HG02763 (cell line): ENCODE data around the gene SLC44A1.
"Not testable (repeated sequence)": the region's sequence is repeated elsewhere in the genome, so short reads cannot be mapped to it uniquely, and the experiment has no call there.

Source experiments
- ATAC-seq: cut with Tn5 transposase; IDR thresholded peaks from one replicate; pipeline ENCODE4 v1.9.1; 2021; ENCODE audit warnings: mild to moderate bottlenecking, moderate library complexity; ENCODE audit not compliant: unreplicated experiment

The SLC44A1 gene

GRCh38 chr9:105242062-105242461 is 2.4 kb upstream of the SLC44A1 start:
- ATAC-seq, result no peak

DNA sequence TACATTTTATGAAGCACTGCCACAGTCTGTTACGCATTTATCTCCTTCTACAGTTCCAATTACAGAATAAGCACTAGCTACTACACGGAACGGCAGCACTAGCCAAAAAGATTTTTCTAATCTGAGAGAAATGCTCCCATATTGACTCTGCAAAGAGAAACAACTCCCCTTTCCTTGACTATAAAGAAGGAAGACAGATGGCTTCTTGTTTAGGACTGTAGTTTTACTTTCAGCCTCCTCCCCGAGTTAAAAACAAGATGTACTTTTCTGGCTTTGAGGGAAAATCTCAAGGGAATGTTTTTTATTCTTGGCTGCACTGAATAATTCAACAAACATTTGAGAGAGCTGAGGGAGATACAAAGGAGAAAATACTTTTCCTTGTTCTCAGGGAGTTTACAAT is 1.9 kb upstream of the SLC44A1 start:
- ATAC-seq, result no peak

DNA sequence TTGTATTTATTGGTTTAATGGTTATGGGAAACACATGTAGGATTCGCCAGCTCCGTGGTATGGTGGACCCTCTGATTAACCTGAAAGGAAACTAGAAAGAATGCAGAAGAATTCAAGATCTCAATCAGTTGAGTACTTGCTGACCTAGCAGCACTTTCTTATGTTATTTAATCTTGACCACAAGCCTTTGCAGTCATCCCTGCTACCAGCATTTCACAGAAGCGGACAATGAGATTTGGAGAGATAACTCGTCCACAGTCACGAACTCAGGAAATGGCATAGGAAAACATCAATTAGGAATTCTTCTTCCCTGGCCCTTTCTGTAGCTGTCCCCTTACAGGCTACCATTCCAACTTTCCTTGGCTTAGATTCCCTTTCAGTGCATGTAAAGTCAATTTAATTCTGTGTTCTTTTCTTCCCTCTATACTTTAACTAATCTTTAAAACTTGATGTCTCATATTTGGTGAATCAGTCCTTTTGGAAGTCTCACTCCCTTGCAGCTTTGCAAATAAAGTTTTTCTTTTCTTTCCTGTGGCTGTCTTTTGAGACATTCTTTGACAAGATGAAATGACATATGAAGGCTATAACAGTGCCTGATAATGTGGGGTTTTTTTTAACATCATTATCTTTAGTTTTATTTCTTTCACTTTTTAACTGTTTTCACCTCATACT is 1.3 kb upstream of the SLC44A1 start:
- no peak for ATAC-seq

DNA sequence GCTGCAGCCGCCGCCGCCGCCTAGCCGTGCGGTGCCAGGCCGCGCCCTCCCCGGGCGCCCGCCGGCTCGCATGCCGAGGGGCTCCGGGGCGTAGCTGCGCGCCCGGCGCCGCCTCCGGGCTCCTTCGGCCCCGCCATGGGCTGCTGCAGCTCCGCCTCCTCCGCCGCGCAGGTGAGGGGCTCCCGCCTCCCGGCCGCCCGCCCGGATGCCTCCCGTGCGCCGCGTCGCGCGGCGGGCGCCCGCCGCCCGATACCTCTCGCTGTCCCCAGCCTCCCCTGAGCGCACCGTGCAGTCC is 230 bp downstream of the SLC44A1 start:
- peak; percentile 47 for ATAC-seq

DNA sequence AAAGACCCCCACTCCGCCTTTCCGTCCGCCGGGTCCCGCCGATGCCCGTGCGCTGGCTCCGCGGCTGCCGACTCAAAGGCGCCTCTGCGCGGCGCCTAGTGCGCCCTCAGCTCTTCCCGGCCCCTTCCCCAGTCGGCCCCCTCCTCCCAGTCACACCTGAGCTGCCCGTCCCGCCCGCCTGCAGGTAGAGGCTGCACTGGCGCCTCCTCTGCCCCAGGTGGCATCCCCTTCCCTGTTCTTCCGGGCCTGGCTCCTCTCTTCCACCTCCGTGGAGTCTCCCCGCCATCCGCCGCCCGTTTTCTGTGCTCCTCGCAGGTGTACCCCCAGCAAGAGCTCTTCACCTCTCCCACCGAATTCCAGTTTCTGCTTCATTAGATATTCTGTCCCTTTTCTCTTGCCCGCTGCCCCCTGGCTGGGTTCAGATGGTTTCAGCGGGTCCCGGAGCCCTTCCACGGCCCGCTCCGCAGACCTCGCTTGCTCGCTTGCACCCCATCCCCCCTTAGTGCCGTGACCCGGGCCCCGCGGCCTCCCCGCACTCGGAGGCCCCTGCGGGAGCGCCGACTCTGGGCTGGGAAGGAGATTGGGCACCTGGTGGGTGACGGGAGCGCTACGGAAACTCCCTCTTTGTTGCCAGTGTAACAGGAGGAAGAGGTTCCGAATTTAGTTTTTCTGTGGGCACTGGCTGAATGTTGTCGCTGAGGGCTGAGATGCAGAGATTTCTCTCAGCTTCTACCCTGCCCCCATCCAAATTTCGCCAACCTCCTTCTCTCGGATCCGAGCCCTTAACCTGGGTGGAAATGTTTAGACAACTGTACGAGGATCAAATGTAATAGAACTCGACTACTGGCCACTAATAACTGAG is 809 bp downstream of the SLC44A1 start:
- ATAC-seq, result peak; percentile 22

DNA sequence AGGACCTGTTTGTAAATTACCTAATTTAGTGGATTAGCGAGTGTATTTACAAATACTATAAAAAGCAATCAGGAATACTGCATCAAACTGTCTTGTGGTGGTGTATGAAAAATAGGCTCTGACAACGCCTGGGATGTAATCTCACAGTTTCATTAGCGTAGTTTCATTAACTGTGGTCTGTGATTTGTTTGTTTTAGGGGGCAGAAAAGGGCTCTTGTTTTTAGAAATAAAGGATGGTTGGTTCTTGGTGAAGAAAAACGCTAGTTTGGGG is 1.4 kb downstream of the SLC44A1 start:
- no peak for ATAC-seq

DNA sequence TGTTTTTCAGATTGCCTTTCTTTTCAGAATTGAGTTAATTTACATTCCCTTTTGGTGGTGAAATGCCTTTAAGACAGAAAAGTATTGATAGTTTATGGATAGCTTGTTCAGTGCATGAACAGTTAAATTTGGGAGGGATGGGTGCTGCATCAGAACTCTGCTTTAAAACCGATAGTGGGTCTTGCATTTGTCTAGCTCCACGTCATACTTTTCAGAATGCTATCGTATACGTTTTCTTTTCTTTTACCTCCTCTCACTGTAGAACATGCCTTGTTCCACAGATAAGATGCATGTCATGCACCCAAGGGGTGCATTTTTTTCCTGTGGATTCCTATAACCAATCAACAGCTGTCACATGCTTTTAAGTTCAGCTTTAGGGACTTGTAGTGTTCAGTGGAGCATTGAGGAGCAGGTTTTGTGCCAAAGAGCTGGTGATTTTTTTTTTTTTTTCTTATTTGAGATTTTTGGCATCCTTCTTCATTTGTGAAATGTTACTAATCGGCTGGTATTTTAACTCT is 2.3 kb downstream of the SLC44A1 start:
- no peak for ATAC-seq

- no peak for ATAC-seq
Measured at GRCh38 chr9:105248691-105249090, 4.2 kb downstream of the SLC44A1 start.

DNA sequence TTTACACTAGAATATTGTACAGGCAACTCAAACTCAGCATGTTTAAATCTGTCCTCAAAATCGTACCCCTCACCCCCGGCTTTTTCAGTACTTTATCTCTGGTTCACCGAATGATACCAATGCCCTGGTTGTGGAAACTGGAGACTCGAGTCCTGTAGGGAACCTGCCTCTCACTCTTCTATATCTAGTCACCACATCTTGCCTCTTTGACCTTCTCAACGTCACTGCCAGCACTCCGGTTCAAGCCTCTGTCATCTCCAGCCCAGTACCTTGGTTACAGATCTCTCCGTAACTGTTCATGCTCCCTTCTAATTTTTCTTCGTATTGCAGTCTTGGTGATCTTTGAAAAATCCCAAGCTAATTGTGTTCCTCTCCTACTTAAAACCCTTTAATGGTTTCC is 6.7 kb downstream of the SLC44A1 start:
- no peak for ATAC-seq

DNA sequence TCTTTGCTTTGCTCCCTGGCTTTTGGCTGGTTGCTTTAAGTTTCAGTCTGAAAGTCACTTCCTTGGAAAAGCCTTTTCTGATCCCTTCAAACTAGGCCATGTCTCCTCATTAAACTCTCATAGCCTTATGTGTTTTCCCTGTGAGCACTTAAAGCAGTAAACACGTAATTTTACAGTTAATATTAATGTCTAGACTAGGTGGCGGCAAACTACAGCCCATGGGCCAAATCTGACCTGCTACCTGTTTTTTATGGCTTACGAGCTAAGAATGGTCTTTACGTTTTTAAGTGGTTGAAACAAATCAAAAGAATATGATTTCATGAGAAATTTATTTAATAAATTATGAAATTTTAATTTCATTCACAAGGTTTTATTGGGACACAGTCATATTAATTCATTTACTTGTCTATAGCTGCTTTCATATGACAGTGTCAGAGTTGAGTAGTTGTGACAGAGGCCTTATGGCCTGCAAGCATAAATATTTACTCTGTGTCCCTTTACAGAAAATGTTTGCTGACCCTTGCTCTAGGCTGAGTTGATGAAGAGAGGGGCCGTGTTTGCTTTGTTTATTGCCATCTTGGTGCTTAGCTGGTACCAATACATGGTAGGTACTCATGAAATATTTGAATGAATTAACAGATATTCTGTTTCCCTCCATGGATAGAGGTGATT is 7.4 kb downstream of the SLC44A1 start:
- ATAC-seq, result no peak

GRCh38 chr9:105252405-105252756 is 7.9 kb downstream of the SLC44A1 start:
- no peak for ATAC-seq

DNA sequence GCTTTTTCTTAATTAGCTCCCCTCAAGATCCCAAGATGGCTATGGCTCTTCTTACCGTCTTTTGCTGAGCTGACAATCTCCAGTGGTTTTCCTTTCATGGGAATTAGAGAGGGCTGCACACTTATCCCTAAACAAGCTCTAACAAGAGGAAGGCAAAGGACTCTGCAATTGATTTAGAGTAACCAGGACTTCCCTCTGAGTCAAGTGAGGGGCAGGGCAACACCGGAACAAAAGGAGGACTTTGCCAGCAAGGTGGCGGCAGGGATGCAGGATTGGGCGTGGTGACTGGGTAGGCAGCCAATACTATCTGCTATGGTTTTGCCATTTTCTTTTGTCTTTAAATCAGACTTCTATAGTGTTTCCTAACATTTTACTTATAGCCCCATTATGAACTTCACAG is 9.8 kb downstream of the SLC44A1 start:
- no peak for ATAC-seq

DNA sequence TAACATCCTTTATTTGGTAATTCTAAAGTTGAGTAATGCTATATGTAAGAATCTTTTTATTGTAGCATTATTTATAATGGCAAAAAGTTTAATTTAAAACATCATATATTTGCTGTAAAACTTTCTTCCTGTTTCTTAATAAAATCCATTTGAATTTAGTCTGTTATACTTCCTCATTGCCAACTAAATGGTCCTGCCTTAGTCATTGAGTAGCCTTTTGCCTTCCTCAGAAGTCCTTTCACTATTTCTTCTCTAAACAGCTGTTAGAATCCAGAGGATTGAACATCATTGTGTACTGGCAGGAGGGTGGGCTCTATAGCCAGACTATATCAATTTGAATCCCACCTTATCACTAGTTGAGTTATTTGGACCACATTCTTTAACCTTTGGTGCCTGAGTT is 11.0 kb downstream of the SLC44A1 start:
- no peak for ATAC-seq

DNA sequence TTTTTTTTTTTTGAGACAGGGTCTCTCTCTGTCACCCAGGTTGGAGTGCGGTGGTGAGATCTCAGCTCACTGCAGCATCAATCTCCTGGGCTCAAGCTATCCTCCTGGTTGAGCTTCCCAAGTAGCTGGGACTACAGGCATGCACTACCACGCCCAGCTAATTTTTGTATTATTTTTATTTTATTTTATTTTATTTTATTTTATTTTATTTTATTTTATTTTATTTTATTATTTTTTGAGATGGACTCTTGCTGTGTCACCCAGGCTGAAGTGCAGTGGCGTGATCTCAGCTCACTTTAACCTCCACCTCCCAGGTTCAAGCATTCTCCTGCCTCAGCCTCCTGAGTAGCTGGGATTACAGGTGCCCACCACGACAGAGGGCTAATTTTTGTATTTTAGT is 12.1 kb downstream of the SLC44A1 start:
- ATAC-seq, result not testable (repeated sequence)

DNA sequence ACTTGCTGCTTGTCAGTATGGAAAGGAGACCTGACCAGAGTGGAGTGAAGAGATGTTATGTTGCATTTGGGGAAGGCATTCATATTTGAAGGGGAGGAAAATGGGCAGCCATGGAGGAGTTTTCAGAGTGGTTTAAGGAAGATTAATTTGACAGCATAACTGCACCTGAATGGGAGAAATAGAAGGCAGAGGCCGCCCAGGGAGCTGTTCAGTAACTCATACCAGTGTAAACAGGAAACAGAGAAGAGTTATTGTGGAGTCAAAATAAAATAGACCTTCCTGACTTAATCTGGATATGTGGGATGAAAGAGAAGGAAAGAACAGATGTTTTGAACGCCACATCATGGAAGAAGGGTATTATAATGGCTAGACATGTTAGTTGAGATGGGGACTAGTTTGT is 13.4 kb downstream of the SLC44A1 start:
- no peak for ATAC-seq

DNA sequence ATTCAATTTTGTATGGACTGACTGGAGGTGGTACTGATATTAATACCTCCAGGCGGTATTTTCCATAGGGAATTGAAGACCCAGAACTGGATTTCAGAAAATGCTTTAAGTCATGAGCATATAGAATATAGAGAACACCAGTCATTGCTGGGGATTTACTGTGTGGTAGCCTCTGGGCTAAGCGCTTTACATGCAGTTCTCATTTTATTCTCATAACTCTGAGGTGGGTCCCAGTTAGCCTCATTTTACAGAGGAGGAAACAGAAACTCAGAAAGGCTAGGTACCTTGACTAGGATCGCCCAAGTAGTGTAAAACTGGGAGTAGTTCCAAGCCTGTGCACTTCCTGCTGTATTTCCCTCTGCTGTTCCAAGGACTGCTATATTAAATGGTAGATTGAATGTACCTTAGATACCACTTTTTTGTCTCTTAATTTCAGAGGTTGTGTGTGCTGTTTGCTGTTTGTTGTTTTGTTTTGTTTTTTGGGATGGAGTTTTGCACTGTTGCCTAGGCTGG is 13.8 kb downstream of the SLC44A1 start:
- no peak for ATAC-seq

- ATAC-seq, result no peak
Measured at GRCh38 chr9:105259274-105259673, 14.8 kb downstream of the SLC44A1 start.

GRCh38 chr9:105259731-105260612 is 15.5 kb downstream of the SLC44A1 start:
- ATAC-seq, result no peak

DNA sequence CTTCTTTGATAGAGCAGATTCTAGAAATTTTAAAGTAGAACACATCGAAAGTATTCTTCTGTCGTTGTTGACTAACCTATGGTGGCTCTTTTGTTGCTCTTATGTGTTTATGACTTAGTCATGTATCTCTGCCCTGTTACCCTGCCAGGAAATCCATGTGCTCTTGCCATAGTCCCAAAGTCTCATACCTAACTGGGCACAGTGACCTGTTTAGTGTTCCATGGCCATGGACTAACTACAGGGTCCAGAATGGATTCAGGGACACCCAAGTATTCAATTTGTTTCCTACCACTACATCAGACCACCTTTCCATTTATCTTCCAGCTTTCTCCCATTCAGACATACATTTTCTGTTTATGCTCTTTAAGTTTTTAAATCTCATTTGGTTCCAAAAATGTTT is 18.0 kb downstream of the SLC44A1 start:
- ATAC-seq, result no peak

DNA sequence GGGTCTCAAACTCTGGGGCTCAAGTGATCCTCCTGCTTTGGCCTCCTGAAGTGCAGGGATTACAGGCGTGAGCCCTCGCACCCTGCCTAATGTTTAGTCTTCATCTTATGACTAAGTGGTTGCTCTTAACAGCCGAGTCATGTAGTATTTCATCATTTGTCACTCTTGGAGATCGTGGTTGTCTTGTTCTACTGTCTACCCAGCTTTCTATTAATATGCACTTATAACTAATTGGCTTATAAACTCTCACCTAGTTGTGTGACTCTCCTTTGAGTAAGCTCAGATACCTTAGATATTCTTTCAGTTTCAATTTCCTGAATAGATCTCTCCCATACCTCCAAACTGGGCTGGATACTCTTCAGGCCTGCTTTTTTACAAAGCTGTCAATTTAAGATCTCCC is 19.9 kb downstream of the SLC44A1 start:
- ATAC-seq, result no peak

DNA sequence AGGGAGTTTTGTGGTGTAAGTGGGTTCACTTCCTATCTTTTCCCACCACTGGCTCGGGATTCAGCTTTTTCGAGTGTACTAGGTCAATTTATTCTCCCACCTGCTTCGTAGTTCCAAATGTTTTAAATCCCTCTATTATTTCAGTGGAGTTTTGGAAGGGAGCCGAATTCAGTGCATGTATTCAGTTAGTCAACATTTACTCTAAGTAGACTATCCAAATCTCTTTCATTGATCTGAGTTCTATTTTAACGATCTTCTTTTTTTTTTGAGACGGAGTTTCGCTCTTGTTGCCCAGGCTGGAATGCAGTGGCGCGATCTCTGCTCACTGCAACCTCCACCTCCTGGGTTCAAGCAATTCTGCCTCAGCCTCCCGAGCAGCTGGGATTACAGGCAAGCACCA is 23.8 kb downstream of the SLC44A1 start:
- not testable (repeated sequence) for ATAC-seq
